Mesenchymal stem cell (in vitro differentiated cells and primary cell): ENCODE measurements around the gene CCNI. TPM values are rescaled to one million over a fixed set of nuclear protein-coding genes. Genes with fewer than 3 reads are reported as not detected.

Experiments used
- DNase-seq: peaks from one replicate; pipeline ENCODE4 v3.0.0-alpha.2; 2013
- H2AFZ ChIP-seq: one replicate; pipeline ENCODE4 v1.6.1; 2013; ENCODE audit warnings: low read depth, mild to moderate bottlenecking, control low read depth, inconsistent platforms, low read length, moderate library complexity
- H2AK5ac ChIP-seq: 2 replicates; pipeline ENCODE4 v1.6.1; 2013; ENCODE audit warnings: low read length, moderate library complexity, mild to moderate bottlenecking, inconsistent platforms; ENCODE audit not compliant: severe bottlenecking
- H2BK120ac ChIP-seq: one replicate; pipeline ENCODE4 v1.6.1; 2013; ENCODE audit warnings: low read depth, mild to moderate bottlenecking, inconsistent platforms, low read length, moderate library complexity
- H2BK12ac ChIP-seq, 2 experiments: one replicate each; pipeline ENCODE4 v1.6.1; 2013; ENCODE audit warnings: inconsistent platforms in 2 of 2, low read length in 2 of 2, mild to moderate bottlenecking in 2 of 2, moderate library complexity in 2 of 2, control low read depth in 1 of 2
- H2BK15ac ChIP-seq: one replicate; pipeline ENCODE4 v1.6.1; 2013; ENCODE audit warnings: mild to moderate bottlenecking, low read depth, inconsistent platforms; ENCODE audit not compliant: poor library complexity, severe bottlenecking
- H2BK5ac ChIP-seq: 2 replicates; pipeline ENCODE4 v1.6.1; 2013; ENCODE audit warnings: low read depth, mild to moderate bottlenecking, low read length, control low read depth, inconsistent platforms; ENCODE audit not compliant: poor library complexity, severe bottlenecking
- H3K14ac ChIP-seq, 2 experiments: one replicate each; pipeline ENCODE4 v1.6.1; 2013; ENCODE audit warnings: inconsistent platforms in 2 of 2, low read length in 2 of 2, control low read depth in 1 of 2, mild to moderate bottlenecking in 1 of 2, moderate library complexity in 1 of 2
- H3K18ac ChIP-seq, 2 experiments: one replicate each; pipeline ENCODE4 v1.6.1; 2013; ENCODE audit warnings: inconsistent platforms in 2 of 2, low read length in 2 of 2, control low read depth in 1 of 2, low read depth in 1 of 2, mild to moderate bottlenecking in 1 of 2
- H3K23ac ChIP-seq, 2 experiments: one replicate each; pipeline ENCODE4 v1.6.1; 2013; ENCODE audit warnings: inconsistent platforms in 2 of 2, low read length in 2 of 2, mild to moderate bottlenecking in 2 of 2, moderate library complexity in 2 of 2, control low read depth in 1 of 2
- H3K27ac ChIP-seq: 2 replicates; pipeline ENCODE4 v1.5.1; 2013; ENCODE audit warnings: mild to moderate bottlenecking, moderate library complexity, low read length, control low read depth, inconsistent platforms; ENCODE audit not compliant: poor library complexity, severe bottlenecking
- H3K27me3 ChIP-seq, 2 experiments: 2 replicates each; pipeline versions ENCODE4 v1.6.1 to v1.7.0; 2013; ENCODE audit warnings: low read length in 2 of 2, mild to moderate bottlenecking in 2 of 2, moderate library complexity in 2 of 2, control low read depth in 1 of 2, inconsistent platforms in 1 of 2; ENCODE audit not compliant: control insufficient read depth in 1 of 2, insufficient read depth in 1 of 2
- H3K36me3 ChIP-seq, 2 experiments: 2 replicates each; pipeline versions ENCODE4 v1.6.1 to v1.7.0; 2013; ENCODE audit warnings: low read length in 2 of 2, control low read depth in 1 of 2, inconsistent platforms in 1 of 2, low read depth in 1 of 2, mild to moderate bottlenecking in 1 of 2; ENCODE audit not compliant: insufficient read depth in 2 of 2, control insufficient read depth in 1 of 2
- H3K4ac ChIP-seq, 2 experiments: one replicate each; pipeline ENCODE4 v1.6.1; 2013; ENCODE audit warnings: inconsistent platforms in 2 of 2, low read length in 2 of 2, mild to moderate bottlenecking in 2 of 2, moderate library complexity in 2 of 2, control low read depth in 1 of 2, low read depth in 1 of 2
- H3K4me1 ChIP-seq: 2 replicates; pipeline ENCODE4 v1.6.1; 2013; ENCODE audit warnings: low read depth, low read length, control low read depth; ENCODE audit not compliant: control insufficient read depth, insufficient read depth
- H3K4me2 ChIP-seq: 2 replicates; pipeline ENCODE4 v1.6.1; 2013; ENCODE audit warnings: low read length, mild to moderate bottlenecking, inconsistent platforms; ENCODE audit not compliant: poor library complexity, severe bottlenecking
- H3K4me3 ChIP-seq, 2 experiments: 2 replicates each; pipeline versions ENCODE4 v1.5.1 to v1.7.0; 2013; ENCODE audit warnings: low read length in 2 of 2, mild to moderate bottlenecking in 2 of 2, control low read depth in 1 of 2, low read depth in 1 of 2; ENCODE audit not compliant: insufficient read depth in 1 of 2
- H3K79me1 ChIP-seq: replicated peaks from 2 replicates; pipeline ENCODE4 v1.6.1; 2013; ENCODE audit warnings: mild to moderate bottlenecking, control low read depth, low read length, inconsistent platforms; ENCODE audit not compliant: poor library complexity, severe bottlenecking
- H3K9ac ChIP-seq: 2 replicates; pipeline ENCODE4 v1.7.0; 2013; ENCODE audit warnings: mild to moderate bottlenecking, low read length, moderate library complexity
- H3K9me3 ChIP-seq: 2 replicates; pipeline ENCODE4 v1.7.0; 2013; ENCODE audit warnings: mild to moderate bottlenecking, low read length; ENCODE audit not compliant: control insufficient read depth
- H4K8ac ChIP-seq: one replicate; pipeline ENCODE4 v1.6.1; 2013; ENCODE audit warnings: inconsistent platforms, mild to moderate bottlenecking, low read length, moderate library complexity
- H4K91ac ChIP-seq: one replicate; pipeline ENCODE4 v1.6.1; 2013; ENCODE audit warnings: mild to moderate bottlenecking, low read length, inconsistent platforms
- WGBS: methylation state at CpG from one replicate; pipeline ENCODE4 v1.1.7; 2013; ENCODE audit warnings: mixed read lengths; 5-methylcytosine and 5-hydroxymethylcytosine counted together
- polyA plus RNA-seq, 2 experiments: library from polyadenylated mRNA; stranded (reverse); fragments of 200-250 nt; gene quantifications; one replicate each; pipeline ENCODE4 v1.2.3, GENCODE V29; 2013

Gene CCNI
- polyA plus RNA-seq (2013, experiment 1 of 2): 206 TPM
- 214 TPM for polyA plus RNA-seq (2013, experiment 2 of 2)

GRCh38 chr4:77075869-77076799 lies at the start of gene CCNI:
Gene CCNI (minus strand): TSS chr4:77075989. CDS start chr4:77066362, 9,627 bp downstream.
- H3K27ac ChIP-seq: peak within 1 kb of the TSS; percentile 100
- H3K27me3 ChIP-seq: no peaks in the 10 kb centered on the region
- H2BK120ac ChIP-seq: peak within 1 kb of the TSS; percentile 98
- peak; percentile 98 for DNase-seq
- peak within 1 kb of the TSS; percentile 100 for H3K18ac ChIP-seq
- peak within 1 kb of the TSS in 1 of 2 experiments; percentile 99 for H2BK12ac ChIP-seq
- no peaks in the 10 kb centered on the region for H3K36me3 ChIP-seq
- peak within 1 kb of the TSS; percentile 95 for H2BK15ac ChIP-seq
- peak within 1 kb of the TSS; percentile 100 for H3K9ac ChIP-seq
- H2AFZ ChIP-seq: peak within 1 kb of the TSS; percentile 98
- peak within 1 kb of the TSS; percentile 97 to 99 for H3K14ac ChIP-seq
- 3% methylated on average over 45 of the region's 54 CpGs for WGBS
- H3K23ac ChIP-seq: peak within 1 kb of the TSS in 1 of 2 experiments; percentile 99
- H4K8ac ChIP-seq: peak within 1 kb of the TSS; percentile 96
- H3K4ac ChIP-seq: peak within 1 kb of the TSS; percentile 84 to 99
- H3K4me1 ChIP-seq: no peaks in the 10 kb centered on the region
- H2AK5ac ChIP-seq: peak within 1 kb of the TSS; percentile 92
- H3K4me3 ChIP-seq: peak within 1 kb of the TSS; percentile 85 to 87
- H3K9me3 ChIP-seq: no peaks in the 10 kb centered on the region
- peaks cover 9% of the 10 kb centered on the region for H3K79me1 ChIP-seq
- peak within 1 kb of the TSS; percentile 100 for H2BK5ac ChIP-seq
- peak within 1 kb of the TSS; percentile 71 for H3K4me2 ChIP-seq
- peak within 1 kb of the TSS; percentile 98 for H4K91ac ChIP-seq

- no peaks in the 10 kb centered on the region for H3K4me1 ChIP-seq
- no peak overlapping the region for H3K4me3 ChIP-seq
- H3K18ac ChIP-seq: no peak overlapping the region
- peaks cover 0 to 35% of the 10 kb centered on the region in 2 experiments for H3K27me3 ChIP-seq
- WGBS: 75% methylated on average over 1 of the region's 3 CpGs
- no peak overlapping the region for H2AFZ ChIP-seq
- no peaks in the 10 kb centered on the region for H3K79me1 ChIP-seq
- H3K27ac ChIP-seq: no peak overlapping the region
- no peak overlapping the region for H3K4me2 ChIP-seq
- H3K9me3 ChIP-seq: no peaks in the 10 kb centered on the region
- H2AK5ac ChIP-seq: no peak overlapping the region
- no peak overlapping the region for H4K91ac ChIP-seq
- no peak overlapping the region for H2BK120ac ChIP-seq
- no peak overlapping the region for H2BK5ac ChIP-seq
- no peak overlapping the region for H3K4ac ChIP-seq
- no peak overlapping the region for H4K8ac ChIP-seq
- H3K9ac ChIP-seq: no peak overlapping the region
- no peak overlapping the region for H2BK15ac ChIP-seq
- no peak for DNase-seq
- H3K14ac ChIP-seq: no peak overlapping the region
- H3K36me3 ChIP-seq: no peaks in the 10 kb centered on the region
- H3K23ac ChIP-seq: no peak overlapping the region
- H2BK12ac ChIP-seq: no peak overlapping the region
These were observed 48.8 kb upstream of the CCNI start for GRCh38 chr4:77124576-77124975.

- H2BK15ac ChIP-seq: no peak overlapping the region
- no CpG with 5 or more reads among the region's 1 CpG for WGBS
These were observed 47.6 kb upstream of the CCNI start for GRCh38 chr4:77123411-77123810.

GRCh38 chr4:77122656-77123055 lies 46.9 kb upstream of the CCNI start:
- H2AK5ac ChIP-seq: no peak overlapping the region
- H3K4ac ChIP-seq: no peak overlapping the region
- no peak overlapping the region for H2BK15ac ChIP-seq
- no peak overlapping the region for H3K9ac ChIP-seq
- no peaks in the 10 kb centered on the region for H3K9me3 ChIP-seq
- H3K4me3 ChIP-seq: no peak overlapping the region
- H2AFZ ChIP-seq: no peak overlapping the region
- no peak overlapping the region for H3K4me2 ChIP-seq
- H3K23ac ChIP-seq: no peak overlapping the region
- no peaks in the 10 kb centered on the region for H3K79me1 ChIP-seq
- 90% methylated on average over 4 of the region's 4 CpGs for WGBS
- no peak overlapping the region for H4K91ac ChIP-seq
- no peaks in the 10 kb centered on the region for H3K4me1 ChIP-seq
- no peak overlapping the region for H3K14ac ChIP-seq
- no peak overlapping the region for H3K27ac ChIP-seq
- H2BK5ac ChIP-seq: no peak overlapping the region
- peaks cover 0 to 35% of the 10 kb centered on the region in 2 experiments for H3K27me3 ChIP-seq
- H3K18ac ChIP-seq: no peak overlapping the region
- H2BK12ac ChIP-seq: no peak overlapping the region
- DNase-seq: no peak
- no peaks in the 10 kb centered on the region for H3K36me3 ChIP-seq
- H4K8ac ChIP-seq: no peak overlapping the region
- H2BK120ac ChIP-seq: no peak overlapping the region

More at GRCh38 chr4:77123411-77123810, 47.6 kb upstream of the CCNI start:
- H3K14ac ChIP-seq: no peak overlapping the region
- no peak overlapping the region for H3K9ac ChIP-seq
- no peaks in the 10 kb centered on the region for H3K36me3 ChIP-seq
- H3K79me1 ChIP-seq: no peaks in the 10 kb centered on the region
- no peak overlapping the region for H3K23ac ChIP-seq
- H3K4ac ChIP-seq: no peak overlapping the region
- H3K4me2 ChIP-seq: no peak overlapping the region
- no peak overlapping the region for H3K27ac ChIP-seq
- no peak overlapping the region for H4K91ac ChIP-seq
- H3K27me3 ChIP-seq: peaks cover 0 to 35% of the 10 kb centered on the region in 2 experiments
- H4K8ac ChIP-seq: no peak overlapping the region
- no peak overlapping the region for H2AK5ac ChIP-seq
- no peak overlapping the region for H3K18ac ChIP-seq
- H2BK120ac ChIP-seq: no peak overlapping the region
- no peak for DNase-seq
- H3K9me3 ChIP-seq: no peaks in the 10 kb centered on the region
- H3K4me1 ChIP-seq: no peaks in the 10 kb centered on the region
- no peak overlapping the region for H2BK5ac ChIP-seq
- no peak overlapping the region for H2AFZ ChIP-seq
- H3K4me3 ChIP-seq: no peak overlapping the region
- no peak overlapping the region for H2BK12ac ChIP-seq
